Uterus (tissue), 2 donors: ENCODE data around the gene MTG2.

Source experiments
- POLR2A ChIP-seq, 2 donors: fragments of 450-650 bp; IDR thresholded peaks; one replicate each; pipeline ENCODE4 v1.6.1; 2016; ENCODE audit warnings: antibody characterized with exemption in 2 of 2, mild to moderate bottlenecking in 1 of 2, moderate library complexity in 1 of 2
- TF ChIP-seq, protein P1 (sequence below), 4 experiments: fragments of 200-600 bp in 2 of 4; fragments of 450-650 bp in 2 of 4; sonication (generic) in 2 of 4; IDR thresholded peaks; one replicate each; pipeline ENCODE4 v1.5.1; 2016 to 2019; ENCODE audit warnings: antibody characterized with exemption in 4 of 4, mild to moderate bottlenecking in 2 of 4, moderate library complexity in 1 of 4

- TF ChIP-seq, protein P1, sequence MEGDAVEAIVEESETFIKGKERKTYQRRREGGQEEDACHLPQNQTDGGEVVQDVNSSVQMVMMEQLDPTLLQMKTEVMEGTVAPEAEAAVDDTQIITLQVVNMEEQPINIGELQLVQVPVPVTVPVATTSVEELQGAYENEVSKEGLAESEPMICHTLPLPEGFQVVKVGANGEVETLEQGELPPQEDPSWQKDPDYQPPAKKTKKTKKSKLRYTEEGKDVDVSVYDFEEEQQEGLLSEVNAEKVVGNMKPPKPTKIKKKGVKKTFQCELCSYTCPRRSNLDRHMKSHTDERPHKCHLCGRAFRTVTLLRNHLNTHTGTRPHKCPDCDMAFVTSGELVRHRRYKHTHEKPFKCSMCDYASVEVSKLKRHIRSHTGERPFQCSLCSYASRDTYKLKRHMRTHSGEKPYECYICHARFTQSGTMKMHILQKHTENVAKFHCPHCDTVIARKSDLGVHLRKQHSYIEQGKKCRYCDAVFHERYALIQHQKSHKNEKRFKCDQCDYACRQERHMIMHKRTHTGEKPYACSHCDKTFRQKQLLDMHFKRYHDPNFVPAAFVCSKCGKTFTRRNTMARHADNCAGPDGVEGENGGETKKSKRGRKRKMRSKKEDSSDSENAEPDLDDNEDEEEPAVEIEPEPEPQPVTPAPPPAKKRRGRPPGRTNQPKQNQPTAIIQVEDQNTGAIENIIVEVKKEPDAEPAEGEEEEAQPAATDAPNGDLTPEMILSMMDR (IDR thresholded peaks at IDR 0.05): no peak
- no peak for TF ChIP-seq POLR2A (IDR thresholded peaks at IDR 0.05)
These were observed 15.4 kb upstream of the MTG2 start for GRCh38 chr20:62167474-62167873.
